PFSK-1 (cell line): ENCODE measurements around the gene KRTAP9-6.

Experiments used
- FOXP2 ChIP-seq: optimal IDR thresholded peaks from 2 replicates; pipeline ENCODE3; 2011; ENCODE audit warnings: borderline replicate concordance, control low read depth, inconsistent platforms; ENCODE audit not compliant: insufficient read depth; ENCODE audit errors: extremely low read length, extremely low read depth
- POLR2AphosphoS5 ChIP-seq: IDR thresholded peaks from 2 replicates; pipeline ENCODE4 v1.6.1; 2012; ENCODE audit warnings: low read depth, mild to moderate bottlenecking, control low read depth, low read length, moderate library complexity
- SIN3A ChIP-seq: IDR thresholded peaks from 2 replicates; pipeline ENCODE4 v1.6.1; 2012; ENCODE audit warnings: mild to moderate bottlenecking, low read length, moderate library complexity, borderline replicate concordance; ENCODE audit not compliant: insufficient read depth
- TAF1 ChIP-seq: IDR thresholded peaks from 2 replicates; pipeline ENCODE4 v1.6.1; 2012; ENCODE audit warnings: low read length, control low read depth, borderline replicate concordance; ENCODE audit not compliant: insufficient read depth
- TF ChIP-seq, protein P1 (sequence below), 2 experiments: IDR thresholded peaks; 2 replicates each; pipeline versions ENCODE4 v1.6.1 to v1.8.0; 2011 to 2012; ENCODE audit warnings: low read depth in 2 of 2, low read length in 2 of 2, control low read depth in 1 of 2, inconsistent platforms in 1 of 2, mild to moderate bottlenecking in 1 of 2, moderate library complexity in 1 of 2; ENCODE audit not compliant: insufficient read depth in 1 of 2

DNA sequence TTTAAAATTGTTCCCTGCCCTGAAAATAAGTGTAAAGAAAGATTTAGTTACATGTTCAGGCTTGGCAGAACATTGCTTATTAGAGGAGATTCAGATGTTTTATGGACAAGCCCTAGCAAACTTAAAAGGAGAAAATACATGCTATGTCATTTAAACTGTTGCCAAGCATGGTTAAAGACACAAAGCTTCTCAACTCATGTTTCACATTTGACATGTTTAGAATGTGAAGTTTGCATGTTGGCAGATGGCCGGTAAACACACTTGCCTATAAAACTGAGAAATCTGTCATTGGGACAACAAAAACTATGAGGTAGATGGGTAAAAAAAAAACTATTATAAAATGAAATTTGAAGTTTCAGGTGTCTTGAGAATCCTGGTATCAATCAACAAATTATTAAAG is 31.7 kb downstream of the KRTAP9-6 start:
- TF ChIP-seq POLR2AphosphoS5 (no peak), TAF1 (no peak), SIN3A (no peak), FOXP2 (no peak)
- TF ChIP-seq, protein P1, sequence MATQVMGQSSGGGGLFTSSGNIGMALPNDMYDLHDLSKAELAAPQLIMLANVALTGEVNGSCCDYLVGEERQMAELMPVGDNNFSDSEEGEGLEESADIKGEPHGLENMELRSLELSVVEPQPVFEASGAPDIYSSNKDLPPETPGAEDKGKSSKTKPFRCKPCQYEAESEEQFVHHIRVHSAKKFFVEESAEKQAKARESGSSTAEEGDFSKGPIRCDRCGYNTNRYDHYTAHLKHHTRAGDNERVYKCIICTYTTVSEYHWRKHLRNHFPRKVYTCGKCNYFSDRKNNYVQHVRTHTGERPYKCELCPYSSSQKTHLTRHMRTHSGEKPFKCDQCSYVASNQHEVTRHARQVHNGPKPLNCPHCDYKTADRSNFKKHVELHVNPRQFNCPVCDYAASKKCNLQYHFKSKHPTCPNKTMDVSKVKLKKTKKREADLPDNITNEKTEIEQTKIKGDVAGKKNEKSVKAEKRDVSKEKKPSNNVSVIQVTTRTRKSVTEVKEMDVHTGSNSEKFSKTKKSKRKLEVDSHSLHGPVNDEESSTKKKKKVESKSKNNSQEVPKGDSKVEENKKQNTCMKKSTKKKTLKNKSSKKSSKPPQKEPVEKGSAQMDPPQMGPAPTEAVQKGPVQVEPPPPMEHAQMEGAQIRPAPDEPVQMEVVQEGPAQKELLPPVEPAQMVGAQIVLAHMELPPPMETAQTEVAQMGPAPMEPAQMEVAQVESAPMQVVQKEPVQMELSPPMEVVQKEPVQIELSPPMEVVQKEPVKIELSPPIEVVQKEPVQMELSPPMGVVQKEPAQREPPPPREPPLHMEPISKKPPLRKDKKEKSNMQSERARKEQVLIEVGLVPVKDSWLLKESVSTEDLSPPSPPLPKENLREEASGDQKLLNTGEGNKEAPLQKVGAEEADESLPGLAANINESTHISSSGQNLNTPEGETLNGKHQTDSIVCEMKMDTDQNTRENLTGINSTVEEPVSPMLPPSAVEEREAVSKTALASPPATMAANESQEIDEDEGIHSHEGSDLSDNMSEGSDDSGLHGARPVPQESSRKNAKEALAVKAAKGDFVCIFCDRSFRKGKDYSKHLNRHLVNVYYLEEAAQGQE (IDR thresholded peaks at IDR 0.05; ENCODE audit: insufficient read depth in 1 of 2, low read depth in 2 of 2, low read length in 2 of 2) = no peak
